Measurements from ENCODE around the gene GABRP. TPM values are rescaled to one million over a fixed set of nuclear protein-coding genes. Genes with fewer than 3 reads are reported as not detected.
A peak's percentile ranks its signal among the peaks of the same experiment; 100 is the strongest.

Gene GABRP
- total and polyA plus RNA-seq, 10 donors, result 0.03 to 0.20 TPM; not detected in 8

DNA sequence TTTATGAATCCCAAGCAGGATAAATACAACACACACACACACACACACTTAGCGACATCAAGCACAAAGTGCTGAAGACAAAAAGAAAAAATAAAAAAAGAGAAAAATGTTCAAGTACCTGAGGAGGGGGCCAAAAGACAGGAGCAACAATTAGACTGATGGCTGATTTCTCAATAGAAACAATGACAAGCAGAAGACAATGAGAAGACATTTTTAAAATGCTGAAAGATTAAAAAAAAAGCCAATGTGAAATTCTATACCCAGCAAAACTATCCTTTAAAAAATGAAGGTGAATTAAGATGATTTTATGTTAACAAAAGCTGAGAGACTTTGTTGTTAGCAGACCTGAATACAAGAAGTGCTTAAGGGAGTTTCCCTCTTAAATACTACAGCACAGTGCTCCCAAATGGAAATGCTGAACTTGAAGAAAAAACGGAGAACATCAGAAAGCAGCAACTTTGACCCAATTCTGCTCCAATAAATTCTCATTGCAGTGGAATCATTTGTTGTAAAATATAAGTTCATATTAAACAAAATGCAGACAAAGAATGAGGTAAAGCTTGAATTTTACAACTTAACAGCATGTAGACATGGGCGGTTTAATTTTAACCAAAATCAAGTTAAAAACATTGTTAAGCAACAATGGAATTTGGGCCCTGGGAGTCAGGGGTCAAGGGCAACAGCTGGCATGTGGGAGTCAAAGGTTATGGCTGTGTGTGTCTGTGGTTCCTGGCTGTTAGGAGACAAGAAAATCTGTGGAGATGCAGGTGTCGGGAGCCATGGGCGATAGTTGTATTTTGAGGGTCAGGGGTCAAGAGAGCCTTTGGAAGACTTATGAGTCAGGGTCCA lies 77.5 kb downstream of the GABRP start:
- H3K36me3 ChIP-seq, result peaks cover 0 to 3% (median 0%) of the 10 kb centered on the region in 6 donors
- TF ChIP-seq POLR2AphosphoS5 (IDR thresholded peaks at IDR 0.05) (no peak), POLR2A (IDR thresholded peaks at IDR 0.05) (no peak)
- TF ChIP-seq, protein P1, sequence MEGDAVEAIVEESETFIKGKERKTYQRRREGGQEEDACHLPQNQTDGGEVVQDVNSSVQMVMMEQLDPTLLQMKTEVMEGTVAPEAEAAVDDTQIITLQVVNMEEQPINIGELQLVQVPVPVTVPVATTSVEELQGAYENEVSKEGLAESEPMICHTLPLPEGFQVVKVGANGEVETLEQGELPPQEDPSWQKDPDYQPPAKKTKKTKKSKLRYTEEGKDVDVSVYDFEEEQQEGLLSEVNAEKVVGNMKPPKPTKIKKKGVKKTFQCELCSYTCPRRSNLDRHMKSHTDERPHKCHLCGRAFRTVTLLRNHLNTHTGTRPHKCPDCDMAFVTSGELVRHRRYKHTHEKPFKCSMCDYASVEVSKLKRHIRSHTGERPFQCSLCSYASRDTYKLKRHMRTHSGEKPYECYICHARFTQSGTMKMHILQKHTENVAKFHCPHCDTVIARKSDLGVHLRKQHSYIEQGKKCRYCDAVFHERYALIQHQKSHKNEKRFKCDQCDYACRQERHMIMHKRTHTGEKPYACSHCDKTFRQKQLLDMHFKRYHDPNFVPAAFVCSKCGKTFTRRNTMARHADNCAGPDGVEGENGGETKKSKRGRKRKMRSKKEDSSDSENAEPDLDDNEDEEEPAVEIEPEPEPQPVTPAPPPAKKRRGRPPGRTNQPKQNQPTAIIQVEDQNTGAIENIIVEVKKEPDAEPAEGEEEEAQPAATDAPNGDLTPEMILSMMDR (IDR thresholded peaks at IDR 0.05 in 8 of 11, conservative IDR thresholded peaks at IDR 0.05 in 3 of 11), result no peak
- WGBS, 5 donors, result 90 to 98% (median 92%) methylated on average over 5 of the region's 5 CpGs
- H3K4me3 ChIP-seq, result peak overlapping the region in 3 of 8 donors; percentile 55 to 72 (median 60)
- H3K4me1 ChIP-seq, result peaks cover 0 to 13% (median 6%) of the 10 kb centered on the region in 6 donors
- H3K9me3 ChIP-seq, result peaks cover 4 to 42% (median 31%) of the 10 kb centered on the region in 8 donors
- H3K27ac ChIP-seq, result no peak overlapping the region
- peaks cover 0 to 40% (median 12%) of the 10 kb centered on the region in 7 donors for H3K27me3 ChIP-seq (replicated peaks in 1 of 7)
- intact Hi-C loops (cut with DNase I; ENCODE audit: low total_unique reads), result no loop called here
- no peak for DNase-seq

DNA sequence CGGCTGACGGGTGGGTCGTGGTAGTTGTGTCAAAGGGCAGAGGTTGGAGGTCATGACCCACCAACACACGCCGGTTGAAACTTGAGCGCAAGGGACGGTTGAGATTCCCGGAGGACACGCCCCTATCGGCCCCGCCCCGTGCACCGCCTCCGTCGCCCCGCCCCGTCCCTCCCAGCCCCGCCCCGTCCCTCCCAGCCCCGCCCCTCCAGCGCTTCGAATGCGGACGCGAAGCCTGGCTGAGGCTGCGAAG lies 78.1 kb downstream of the GABRP start:
- Histone ChIP-seq H3K27me3 (replicated peaks in 1 of 7) (peaks cover 0 to 40% (median 12%) of the 10 kb centered on the region in 7 donors), H3K27ac (no peak overlapping the region), H3K36me3 (peaks cover 0 to 3% (median 0%) of the 10 kb centered on the region in 6 donors), H3K4me1 (peaks cover 0 to 13% (median 6%) of the 10 kb centered on the region in 6 donors), H3K4me3 (peak overlapping the region in 7 of 8 donors; percentile 41 to 72 (median 53)), H3K9me3 (peaks cover 4 to 42% (median 31%) of the 10 kb centered on the region in 8 donors)
- TF ChIP-seq POLR2A (IDR thresholded peaks at IDR 0.05) (no peak), POLR2AphosphoS5 (IDR thresholded peaks at IDR 0.05) (no peak)
- TF ChIP-seq, protein P1 (IDR thresholded peaks at IDR 0.05 in 8 of 11, conservative IDR thresholded peaks at IDR 0.05 in 3 of 11), result no peak
- intact Hi-C loops (cut with DNase I; ENCODE audit: low total_unique reads), result no loop called here
- no peak for DNase-seq
- 16 to 51% (median 22%) methylated on average over 7 to 26 of the region's 26 CpGs for WGBS, 5 donors

DNA sequence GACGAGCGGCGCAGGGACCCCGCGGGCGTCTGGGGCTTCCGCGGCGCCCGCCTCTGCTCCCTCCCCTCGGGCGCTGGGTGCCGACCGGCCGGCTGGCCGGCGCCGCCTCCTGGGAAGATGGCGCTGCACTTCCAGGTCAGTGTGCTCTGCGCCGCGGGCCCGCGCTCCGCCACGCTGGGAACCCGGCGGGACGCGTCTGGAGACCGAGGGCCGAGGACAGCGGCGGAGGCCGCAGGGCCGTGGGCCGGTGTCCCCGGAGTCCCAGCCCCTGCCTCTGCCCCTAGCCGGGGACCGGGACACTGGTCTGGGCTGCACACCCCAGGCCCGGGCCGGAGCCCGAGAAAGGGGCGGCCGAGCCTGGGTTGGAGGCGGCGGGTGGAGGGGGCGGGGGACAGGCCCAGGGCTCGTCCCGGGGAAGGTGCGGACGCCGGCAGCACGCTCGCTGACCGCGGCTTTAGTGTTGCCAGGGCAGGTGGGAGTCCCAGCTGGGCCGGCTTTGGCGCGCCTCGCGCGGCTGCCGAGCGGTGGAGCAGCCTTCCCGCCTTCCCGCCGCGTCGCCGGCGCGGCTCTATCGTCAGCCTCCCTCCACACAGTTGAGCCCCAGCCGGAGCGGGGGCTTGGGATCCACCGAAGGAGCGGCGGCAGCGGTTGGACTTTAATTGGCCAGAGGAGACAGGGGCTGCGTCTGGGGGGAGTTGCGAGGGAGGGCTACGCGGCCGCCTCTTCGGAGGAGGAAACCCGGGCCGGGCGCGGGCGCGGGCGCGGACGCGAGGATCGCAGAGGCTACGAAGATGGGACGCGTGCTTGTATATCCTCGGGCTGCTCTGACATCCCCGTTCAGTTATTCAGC lies 78.6 kb downstream of the GABRP start, which contains the start of gene RANBP17:
Gene RANBP17, plus strand, starts transcription at position 102 of the 850 bp plus-strand sequence.
- peaks cover 0 to 40% (median 12%) of the 10 kb centered on the region in 7 donors for H3K27me3 ChIP-seq (replicated peaks in 1 of 7)
- H3K9me3 ChIP-seq, result peaks cover 4 to 42% (median 31%) of the 10 kb centered on the region in 8 donors
- DNase-seq, result peak; percentile 78
- TF ChIP-seq POLR2AphosphoS5 (IDR thresholded peaks at IDR 0.05), result no peak
- TF ChIP-seq, protein P1 (IDR thresholded peaks at IDR 0.05 in 8 of 11, conservative IDR thresholded peaks at IDR 0.05 in 3 of 11), result no peak
- TF ChIP-seq POLR2A (IDR thresholded peaks at IDR 0.05), result no peak
- H3K27ac ChIP-seq, result peak within 1 kb of the TSS in 1 of 8 donors; percentile 8
- H3K4me3 ChIP-seq, result peak within 1 kb of the TSS; percentile 35 to 72 (median 51)
- H3K36me3 ChIP-seq, result peaks cover 0 to 3% (median 0%) of the 10 kb centered on the region in 6 donors
- H3K4me1 ChIP-seq, result peaks cover 0 to 13% (median 6%) of the 10 kb centered on the region in 6 donors
- intact Hi-C loops (cut with DNase I; ENCODE audit: low total_unique reads), result no loop called here
- WGBS, 5 donors, result 2 to 8% (median 6%) methylated on average over 45 to 102 of the region's 102 CpGs

Data from spleen (tissue), 11 donors.